Right renal cortex interstitium (tissue), 3 donors: Measurements from ENCODE around the gene CNDP1. TPM values are rescaled to one million over a fixed set of nuclear protein-coding genes. Genes with fewer than 3 reads are reported as not detected.

Experiments
- DNase-seq, 3 donors: peaks; one replicate each; pipeline ENCODE4 v3.0.0-alpha.2; 2013; ENCODE audit warnings: low read depth in 3 of 3, low spot score in 2 of 3
- polyA plus RNA-seq, 3 donors: library from polyadenylated mRNA; unstranded; fragments of 120-200 nt; gene quantifications; one replicate each; pipeline ENCODE4 v1.2.1, GENCODE V29; 2013; ENCODE audit not compliant: insufficient read length in 3 of 3

CNDP1 gene
- polyA plus RNA-seq, 3 donors = 0.75 to 1.5 (median 1.2) TPM

DNA sequence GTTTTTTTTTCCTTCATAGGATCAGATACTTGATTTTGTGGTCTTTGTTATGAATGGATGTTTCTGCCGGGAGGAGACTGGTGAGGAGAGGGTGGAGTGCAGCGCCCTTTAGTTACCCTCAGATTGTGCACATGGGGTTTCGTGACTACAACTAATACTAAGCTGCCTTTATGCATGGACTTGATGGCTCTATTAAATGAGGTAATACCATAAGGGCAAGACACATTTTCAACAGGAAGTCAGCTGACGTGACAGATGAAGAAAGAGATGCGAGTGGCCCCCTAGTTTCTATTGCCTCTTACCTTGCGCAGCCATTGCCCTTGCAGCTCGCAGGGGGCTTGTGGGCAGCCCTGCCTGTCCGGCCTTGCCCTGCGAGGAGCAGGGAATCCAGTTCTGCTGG is 87.8 kb downstream of the CNDP1 start:
- DNase-seq = no peak

DNA sequence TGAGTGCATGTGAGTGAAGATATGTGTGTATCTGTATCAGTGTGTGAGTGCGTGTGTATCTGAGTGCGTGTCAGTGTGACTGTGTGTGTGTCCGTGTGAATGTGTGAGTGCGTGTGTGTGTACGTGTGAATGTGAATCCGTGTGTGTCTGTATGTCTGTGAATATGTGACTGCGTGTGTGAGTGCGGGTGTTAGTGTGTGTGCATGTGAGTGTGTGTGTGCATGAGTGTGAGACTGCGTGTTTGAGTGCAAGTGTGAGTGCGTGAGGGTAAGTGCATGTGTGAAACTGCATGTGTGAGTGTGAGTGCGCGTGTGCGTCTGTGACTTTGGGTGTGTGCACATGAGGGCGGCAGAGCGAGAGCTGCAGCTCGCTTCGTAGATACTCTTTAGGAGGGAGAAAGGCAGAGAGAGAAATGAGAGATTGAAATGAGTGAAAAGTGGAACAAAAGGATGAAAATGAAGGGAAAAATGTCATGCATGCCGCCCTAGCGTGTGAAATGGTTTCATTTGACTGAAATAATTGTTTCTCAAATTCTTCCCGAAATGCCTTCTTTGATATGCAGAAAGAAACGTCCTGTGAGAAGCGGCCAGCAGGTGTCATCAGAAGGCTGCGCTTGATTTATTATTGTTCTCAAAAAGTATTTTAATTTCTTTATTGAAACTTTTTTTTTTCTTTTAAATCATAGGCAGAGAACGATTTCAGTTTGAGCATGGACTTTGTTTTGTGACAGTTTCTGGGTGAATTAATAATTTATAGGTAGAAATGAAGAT is 88.9 kb downstream of the CNDP1 start:
- no peak for DNase-seq

DNA sequence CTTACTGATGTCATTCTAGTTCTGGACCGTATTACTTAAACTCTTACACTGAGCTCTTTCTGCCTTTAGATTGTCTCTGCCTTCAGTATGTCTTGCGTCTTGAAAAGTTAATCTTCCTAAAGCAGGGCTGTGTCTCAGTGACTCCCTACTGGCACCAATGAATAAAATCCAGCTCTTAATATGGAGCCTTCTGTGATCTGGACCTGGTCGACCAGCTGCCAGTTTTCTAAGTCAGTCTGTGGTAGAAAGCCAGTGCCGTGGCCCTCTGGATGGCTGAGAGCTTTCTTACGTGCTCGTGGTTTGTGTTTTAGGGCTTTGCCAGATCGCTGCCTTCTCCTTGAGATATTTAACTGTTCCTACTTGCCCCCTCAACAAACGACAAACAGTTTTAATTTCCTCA is 90.2 kb downstream of the CNDP1 start:
- DNase-seq = no peak

DNA sequence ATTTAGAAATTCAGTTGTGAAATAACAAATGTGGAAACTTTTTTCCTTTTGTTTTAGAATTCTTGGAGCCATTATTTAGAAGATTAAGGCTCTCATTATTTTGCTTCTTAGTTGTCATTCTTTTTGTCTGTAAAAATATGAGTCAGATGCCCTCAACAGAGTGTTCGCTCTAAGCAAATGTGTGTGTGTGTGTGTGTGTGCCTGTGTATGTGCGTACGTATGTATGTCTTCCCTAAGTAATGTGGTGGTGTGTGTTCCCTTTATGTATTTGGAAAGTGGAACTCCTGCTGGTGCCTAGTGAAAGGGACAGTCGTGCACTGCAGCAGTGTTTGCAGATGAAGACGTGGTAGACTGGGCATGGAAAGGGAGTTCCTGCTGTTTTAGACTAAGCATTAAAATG is 90.9 kb downstream of the CNDP1 start:
- DNase-seq = no peak

DNA sequence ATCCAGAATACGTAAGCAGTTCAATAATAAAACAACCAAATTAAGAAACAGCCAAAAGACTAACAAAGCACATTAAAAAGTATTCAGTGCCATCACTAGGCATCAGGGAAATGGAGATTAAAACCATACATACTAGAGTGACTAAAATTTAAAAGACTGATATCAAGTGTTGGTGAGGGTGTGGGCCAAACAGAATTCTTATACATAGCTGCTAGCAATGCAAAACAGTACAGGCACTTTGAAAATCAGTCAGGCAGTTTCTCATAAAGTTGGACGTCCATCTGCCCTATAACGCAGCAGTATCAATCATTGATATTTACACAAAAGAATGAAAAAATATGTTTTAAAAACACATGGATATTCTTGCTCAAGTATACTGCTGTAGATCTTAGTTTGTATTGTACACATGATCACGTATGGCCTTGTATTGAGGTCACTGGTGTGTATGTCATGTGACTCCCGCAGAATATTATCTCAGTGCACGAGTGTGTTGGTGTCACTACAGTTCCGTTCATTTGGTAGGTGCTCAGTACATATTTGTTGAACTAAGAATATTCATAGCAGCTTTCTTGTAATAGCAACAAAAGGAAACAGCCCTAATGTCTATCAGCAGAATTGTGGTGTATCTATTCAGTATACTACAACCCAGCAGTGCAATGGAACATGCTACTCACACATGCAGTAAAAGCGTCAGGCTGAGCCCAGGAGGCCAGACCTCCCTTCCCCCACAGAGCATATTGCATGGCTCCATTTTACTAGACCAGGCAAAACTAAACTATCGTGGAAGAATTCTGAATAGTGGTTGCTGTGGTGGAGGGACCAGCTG is 92.0 kb downstream of the CNDP1 start:
- DNase-seq = no peak

DNA sequence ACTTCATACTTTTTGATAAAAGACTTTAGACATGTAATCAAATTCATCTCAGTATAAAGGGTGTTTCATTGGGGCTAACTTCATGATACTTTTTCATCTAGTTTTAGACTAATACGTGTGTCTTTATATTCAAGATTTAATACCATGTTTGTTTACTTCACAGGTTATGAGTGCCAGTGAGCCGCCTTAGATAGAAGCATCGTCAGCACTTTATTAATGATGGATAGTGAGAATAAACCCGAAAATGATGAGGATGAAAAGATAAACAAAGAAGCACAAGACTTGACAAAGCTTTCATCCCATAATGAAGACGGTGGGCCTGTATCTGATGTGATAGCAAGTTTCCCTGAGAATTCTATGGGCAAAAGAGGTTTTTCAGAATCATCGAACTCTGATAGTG is 96.5 kb downstream of the CNDP1 start:
- DNase-seq = no peak

DNA sequence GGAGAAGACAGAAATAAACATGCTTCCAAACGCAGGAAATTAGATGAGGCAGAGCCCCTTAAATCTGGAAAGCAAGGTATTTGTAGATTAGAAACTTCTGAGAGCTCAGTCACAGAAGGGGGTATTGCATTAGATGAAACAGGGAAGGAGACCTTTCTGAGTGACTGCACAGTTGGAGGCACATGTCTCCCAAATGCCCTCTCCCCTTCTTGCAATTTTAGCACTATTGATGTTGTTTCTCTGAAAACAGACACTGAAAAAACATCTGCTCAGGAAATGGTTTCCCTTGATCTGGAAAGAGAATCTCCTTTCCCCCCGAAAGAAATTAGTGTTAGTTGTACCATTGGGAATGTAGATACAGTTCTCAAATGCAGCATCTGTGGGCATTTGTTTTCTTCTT is 96.9 kb downstream of the CNDP1 start:
- no peak for DNase-seq

DNA sequence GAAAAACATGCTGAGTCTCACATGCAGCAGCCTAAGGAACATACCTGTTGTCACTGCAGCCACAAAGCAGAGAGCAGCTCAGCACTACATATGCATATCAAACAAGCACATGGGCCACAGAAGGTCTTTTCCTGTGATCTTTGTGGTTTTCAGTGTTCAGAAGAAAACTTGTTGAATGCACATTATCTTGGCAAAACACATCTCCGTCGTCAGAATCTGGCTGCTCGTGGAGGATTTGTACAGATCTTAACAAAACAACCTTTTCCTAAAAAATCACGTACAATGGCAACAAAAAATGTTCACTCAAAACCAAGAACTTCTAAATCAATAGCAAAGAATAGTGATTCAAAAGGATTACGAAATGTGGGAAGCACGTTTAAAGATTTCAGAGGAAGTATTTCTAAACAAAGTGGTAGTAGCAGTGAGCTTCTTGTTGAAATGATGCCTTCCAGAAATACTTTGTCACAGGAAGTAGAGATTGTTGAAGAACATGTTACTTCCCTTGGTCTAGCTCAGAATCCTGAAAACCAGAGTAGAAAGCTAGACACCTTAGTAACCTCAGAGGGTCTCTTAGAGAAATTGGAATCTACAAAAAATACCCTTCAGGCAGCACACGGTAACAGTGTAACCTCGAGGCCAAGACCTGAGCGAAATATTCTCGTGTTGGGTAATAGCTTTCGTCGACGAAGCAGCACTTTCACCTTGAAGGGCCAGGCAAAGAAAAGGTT is 97.5 kb downstream of the CNDP1 start:
- no peak for DNase-seq

DNA sequence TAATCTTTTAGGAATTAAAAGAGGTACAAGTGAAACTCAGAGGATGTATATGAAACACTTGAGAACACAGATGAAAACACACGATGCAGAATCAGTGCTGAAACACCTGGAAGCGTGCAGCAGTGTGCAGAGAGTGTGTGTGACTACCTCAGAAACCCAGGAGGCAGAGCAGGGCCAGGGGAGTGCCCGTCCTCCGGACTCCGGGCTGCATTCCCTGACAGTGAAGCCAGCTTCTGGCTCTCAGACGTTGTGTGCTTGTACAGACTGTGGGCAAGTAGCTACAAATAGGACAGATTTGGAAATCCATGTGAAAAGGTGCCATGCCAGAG is 98.0 kb downstream of the CNDP1 start:
- DNase-seq = no peak

DNA sequence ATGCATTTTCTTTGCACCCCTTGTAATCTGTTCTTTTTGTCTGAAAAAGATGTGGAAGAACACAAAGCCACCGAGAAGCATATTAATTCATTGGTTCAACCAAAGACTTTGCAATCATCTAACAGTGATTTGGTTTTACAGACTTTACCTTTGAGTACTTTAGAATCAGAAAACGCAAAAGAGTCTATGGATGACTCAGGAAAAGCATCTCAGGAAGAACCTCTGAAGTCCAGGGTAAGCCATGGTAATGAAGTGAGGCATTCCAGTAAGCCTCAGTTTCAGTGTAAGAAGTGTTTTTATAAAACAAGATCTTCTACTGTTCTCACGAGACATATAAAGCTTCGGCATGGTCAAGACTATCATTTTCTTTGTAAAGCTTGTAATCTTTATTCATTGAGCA is 98.6 kb downstream of the CNDP1 start:
- DNase-seq = no peak

DNA sequence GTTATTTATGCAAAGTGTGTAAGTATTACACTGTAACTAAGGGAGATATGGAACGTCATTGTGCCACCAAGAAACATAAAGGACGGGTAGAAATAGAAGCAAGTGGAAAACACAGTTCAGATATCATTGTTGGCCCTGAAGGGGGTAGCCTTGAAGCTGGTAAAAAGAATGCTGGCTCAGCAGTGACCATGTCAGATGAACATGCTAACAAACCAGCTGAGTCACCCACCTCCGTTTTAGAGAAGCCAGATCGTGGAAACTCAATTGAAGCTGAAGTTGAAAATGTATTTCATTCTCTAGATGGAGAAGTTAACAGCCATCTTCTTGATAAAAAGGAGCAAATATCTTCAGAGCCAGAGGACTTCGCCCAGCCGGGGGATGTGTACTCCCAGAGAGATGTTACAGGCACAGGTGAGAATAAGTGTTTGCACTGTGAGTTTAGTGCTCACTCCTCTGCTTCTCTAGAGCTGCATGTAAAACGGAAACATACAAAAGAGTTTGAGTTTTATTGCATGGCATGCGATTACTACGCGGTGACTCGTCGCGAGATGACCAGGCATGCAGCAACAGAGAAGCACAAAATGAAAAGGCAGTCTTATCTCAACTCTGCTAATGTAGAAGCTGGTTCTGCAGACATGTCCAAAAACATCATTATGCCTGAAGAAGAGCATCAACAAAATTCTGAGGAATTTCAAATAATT is 99.5 kb downstream of the CNDP1 start:
- no peak for DNase-seq

DNA sequence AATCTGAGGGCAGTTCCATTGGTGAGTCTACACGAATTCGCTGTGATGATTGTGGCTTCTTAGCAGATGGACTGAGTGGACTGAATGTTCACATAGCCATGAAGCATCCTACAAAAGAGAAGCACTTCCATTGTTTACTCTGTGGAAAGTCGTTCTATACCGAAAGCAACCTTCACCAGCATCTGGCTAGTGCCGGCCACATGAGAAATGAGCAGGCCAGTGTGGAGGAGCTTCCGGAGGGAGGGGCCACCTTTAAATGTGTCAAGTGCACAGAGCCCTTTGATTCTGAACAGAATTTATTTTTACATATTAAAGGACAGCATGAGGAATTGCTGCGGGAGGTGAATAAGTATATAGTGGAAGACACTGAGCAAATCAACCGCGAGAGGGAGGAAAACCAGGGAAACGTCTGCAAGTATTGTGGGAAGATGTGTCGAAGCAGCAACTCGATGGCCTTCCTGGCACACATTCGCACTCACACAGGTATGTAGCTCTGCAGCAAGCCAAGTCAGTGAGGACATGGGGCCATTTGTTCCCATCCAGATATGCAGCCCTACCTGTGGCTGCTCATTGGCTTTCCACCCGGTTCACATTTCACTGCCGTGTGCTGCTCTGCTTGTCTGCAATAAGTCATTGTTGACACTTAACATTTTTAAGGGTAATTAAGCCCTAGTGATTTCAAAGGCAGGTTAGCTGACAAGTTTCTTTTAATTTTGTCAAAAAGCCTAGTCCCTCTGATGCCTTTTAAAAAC is 101.1 kb downstream of the CNDP1 start:
- DNase-seq = peak in 1 of 3 donors; percentile 29

Other genes starting within 250 kb of the CNDP1 start
- gene CYB5A, start 242.5 kb upstream of the CNDP1 start, polyA plus RNA-seq = 100 to 1,000 TPM; 279 to 338 (median 337) TPM
- under 1 TPM; 0.24 to 0.35 (median 0.28) TPM for gene C18orf63, start 218.7 kb upstream of the CNDP1 start, polyA plus RNA-seq
- under 1 TPM; 0.26 to 0.37 (median 0.27) TPM for gene DIPK1C, start 77.2 kb upstream of the CNDP1 start, polyA plus RNA-seq
- 100 to 1,000 TPM; 257 to 308 (median 263) TPM for gene CNDP2, start 38.1 kb upstream of the CNDP1 start, polyA plus RNA-seq
- 10 to 100 TPM in 2 of 3 donors, 1 to 10 TPM in 1; 9.9 to 11.6 (median 10.9) TPM for gene ZNF407, start 63.4 kb downstream of the CNDP1 start, polyA plus RNA-seq